C4-2B (cell line): Measurements from ENCODE around the gene TTLL6.

Source experiments
- ZFX ChIP-seq: fragments of 450-650 bp; IDR thresholded peaks from 2 replicates; pipeline ENCODE4 v1.6.1; 2017
- TF ChIP-seq, protein P1 (sequence below): fragments of 450-650 bp; conservative IDR thresholded peaks from 2 replicates; pipeline ENCODE4 v1.5.1; 2017; ENCODE audit warnings: mild to moderate bottlenecking

DNA sequence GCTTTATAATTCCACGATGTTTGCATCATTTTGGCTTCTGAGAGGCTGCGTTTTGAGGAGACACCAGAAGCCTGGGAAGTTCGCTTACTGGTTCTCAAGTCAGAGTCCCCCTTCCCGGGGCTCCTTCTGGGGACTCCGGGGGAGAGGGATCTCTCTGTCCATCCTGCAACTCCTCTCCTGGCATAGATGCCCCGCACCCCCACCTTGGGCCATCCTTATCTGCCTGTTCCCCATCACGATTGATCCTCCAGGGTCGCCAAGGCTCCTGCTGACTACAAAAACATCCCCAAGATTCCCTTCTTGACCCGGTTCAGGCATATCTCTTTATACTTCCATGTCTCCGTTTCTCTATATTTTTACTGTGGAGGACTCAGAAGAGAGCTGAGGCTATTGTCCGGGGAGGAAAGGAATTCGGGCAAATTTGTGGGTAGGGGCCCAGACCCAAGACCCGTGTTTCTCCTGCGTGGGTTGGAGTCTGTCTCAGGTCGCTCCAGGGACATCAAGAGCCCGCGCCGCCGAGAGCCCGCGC, 70.0 kb downstream of the TTLL6 start:
- TF ChIP-seq, protein P1, sequence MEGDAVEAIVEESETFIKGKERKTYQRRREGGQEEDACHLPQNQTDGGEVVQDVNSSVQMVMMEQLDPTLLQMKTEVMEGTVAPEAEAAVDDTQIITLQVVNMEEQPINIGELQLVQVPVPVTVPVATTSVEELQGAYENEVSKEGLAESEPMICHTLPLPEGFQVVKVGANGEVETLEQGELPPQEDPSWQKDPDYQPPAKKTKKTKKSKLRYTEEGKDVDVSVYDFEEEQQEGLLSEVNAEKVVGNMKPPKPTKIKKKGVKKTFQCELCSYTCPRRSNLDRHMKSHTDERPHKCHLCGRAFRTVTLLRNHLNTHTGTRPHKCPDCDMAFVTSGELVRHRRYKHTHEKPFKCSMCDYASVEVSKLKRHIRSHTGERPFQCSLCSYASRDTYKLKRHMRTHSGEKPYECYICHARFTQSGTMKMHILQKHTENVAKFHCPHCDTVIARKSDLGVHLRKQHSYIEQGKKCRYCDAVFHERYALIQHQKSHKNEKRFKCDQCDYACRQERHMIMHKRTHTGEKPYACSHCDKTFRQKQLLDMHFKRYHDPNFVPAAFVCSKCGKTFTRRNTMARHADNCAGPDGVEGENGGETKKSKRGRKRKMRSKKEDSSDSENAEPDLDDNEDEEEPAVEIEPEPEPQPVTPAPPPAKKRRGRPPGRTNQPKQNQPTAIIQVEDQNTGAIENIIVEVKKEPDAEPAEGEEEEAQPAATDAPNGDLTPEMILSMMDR, result no peak
- no peak for TF ChIP-seq ZFX
